Hair follicular keratinocyte (primary cell): ENCODE measurements around the gene UFSP1. TPM values are rescaled to one million over a fixed set of nuclear protein-coding genes. Genes with fewer than 3 reads are reported as not detected.

Source experiments
- total RNA-seq: library from RNA; depleted of rRNA; stranded (reverse); fragments of >200 nt; gene quantifications from 2 replicates; pipeline ENCODE4 v1.2.3, GENCODE V29; 2015

The UFSP1 gene
- 3.0 and 6.3 TPM in 2 replicates for total RNA-seq

DNA sequence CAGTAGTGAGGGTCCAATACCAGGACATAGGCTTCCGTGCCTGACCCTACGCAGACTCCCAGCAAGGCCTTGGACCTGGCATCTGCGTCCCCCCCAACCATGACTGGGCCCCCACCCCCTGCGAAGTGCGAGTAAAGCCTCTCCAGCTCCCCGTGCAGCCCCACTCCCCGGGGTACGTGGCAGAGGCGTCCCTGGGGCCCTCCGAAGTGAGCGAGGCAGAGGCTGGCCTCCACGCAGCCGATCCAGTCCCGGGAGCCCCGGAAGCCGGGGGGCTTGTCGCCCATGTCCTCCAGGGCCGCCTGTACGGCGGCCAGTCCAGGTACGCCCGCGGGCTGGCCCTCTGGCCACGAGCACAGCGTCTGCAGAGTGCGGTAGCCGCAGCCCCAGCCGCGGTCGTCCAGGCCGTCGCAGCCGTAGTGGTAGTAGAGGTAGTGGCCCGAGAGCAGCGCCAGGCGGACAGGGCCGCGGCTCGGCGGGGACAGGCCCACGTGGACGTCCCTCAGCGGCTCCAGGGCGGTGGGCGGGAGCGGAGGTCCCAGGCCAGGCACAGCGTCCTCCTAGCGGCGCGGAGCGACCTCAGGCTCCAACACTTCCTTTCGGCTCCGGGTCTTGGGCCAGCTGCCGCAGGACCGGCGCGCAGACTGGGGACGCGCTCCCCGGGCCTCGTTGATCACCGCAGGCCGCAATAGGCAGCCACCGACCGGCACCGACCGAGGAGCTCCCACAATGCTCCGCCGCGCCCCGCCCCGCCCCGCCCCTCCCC is at the start of gene UFSP1:
Gene UFSP1, minus strand, starts transcription at position 728 of the 763 bp plus-strand sequence. Its CDS starts 444 bp downstream, at position 284.

DNA sequence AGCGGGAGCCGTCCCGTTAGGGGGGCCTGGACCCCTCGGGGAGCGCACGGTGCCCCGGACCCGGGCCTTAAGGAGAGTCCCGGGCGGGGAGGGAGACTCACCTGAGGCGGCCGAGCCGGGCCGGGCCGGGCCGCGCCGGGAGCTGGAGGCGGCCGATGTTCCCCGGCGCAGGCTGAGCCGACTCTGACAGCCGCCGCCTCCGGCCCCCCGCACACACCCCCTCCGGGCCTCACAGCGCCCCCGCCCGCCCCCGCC is 6.1 kb upstream of the UFSP1 start, which contains the start of gene ACHE:
Gene ACHE, minus strand, starts transcription at position 188 of the 255 bp plus-strand sequence. CDS start 1,656 bp downstream, outside the sequence.

DNA sequence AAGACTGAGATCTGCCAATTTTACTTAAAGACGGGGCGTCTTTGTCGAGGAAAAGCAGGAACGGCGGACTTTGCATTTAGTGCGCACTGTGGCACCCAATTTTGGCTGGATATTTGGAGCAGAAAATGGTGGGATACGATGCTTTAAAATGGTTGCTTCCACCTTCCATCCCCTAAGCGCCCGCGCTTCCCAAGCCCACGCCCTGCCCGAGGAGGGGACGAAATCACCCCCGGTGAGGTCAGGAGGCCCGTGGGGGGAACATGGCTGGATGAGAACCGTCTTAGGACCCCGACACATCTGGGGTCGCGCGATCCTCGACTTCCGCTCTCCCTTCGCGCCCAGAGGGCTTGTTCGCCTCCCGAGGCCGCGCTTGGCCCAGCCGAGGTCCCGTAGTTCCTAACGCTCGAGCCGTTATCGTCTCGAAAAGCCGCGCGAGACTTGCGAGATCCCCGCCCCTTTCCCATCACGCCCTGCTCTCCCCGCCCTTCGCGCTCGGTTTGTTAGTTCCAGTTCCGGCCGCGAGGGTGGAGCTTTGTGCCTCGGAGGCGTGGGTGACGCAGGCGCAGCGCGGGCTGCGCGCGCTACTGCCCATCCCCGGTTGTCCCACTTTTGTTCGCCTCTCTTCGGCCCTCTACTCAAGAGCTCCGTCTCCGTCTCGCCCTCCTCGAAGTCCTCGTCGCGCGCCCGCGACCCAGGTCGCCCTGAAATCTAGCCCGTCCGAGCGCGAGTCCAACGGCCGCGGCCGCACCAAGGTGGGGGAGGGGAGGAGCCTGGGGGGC is 14.7 kb downstream of the UFSP1 start, which contains the start of gene SRRT:
Gene SRRT, plus strand, starts transcription at position 527 of the 779 bp plus-strand sequence. CDS start 488 bp downstream, outside the sequence.

DNA sequence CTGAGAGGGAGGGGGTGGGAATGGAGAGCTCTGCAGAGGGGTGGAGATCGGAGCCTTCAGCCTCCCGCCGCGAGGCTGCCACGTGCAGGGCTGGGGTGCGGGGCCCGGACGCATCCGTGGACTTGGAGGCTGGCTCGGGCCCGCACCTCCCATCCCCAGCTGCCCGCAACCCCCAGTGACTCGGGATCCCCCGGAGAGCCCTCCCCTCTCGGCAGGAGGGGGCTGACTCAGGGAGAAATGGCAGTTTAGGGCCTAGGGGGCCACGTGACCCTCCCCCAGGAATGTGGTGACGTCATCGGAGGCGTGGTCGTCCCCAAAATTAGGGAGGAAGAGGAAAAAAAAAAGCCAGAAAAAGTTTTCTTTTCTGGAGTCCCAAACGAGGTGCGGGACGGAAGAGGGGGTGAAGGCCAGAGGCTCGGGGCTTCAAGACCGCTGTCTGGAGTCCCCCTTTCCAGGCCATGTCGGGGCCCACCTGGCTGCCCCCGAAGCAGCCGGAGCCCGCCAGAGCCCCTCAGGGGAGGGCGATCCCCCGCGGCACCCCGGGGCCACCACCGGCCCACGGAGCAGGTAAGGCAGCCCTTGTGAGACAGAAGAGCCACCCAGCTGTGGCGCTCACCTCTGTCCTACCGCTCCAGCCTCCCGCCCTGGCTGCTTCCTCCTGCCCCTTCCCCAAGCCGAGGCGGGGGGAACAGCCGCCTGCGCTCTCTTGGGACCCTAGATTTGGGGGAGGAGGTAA is 22.3 kb downstream of the UFSP1 start, which contains the start of gene TRIP6:
Gene TRIP6, plus strand, starts transcription at position 348 of the 736 bp plus-strand sequence. Its CDS starts 111 bp downstream, at position 459.

DNA sequence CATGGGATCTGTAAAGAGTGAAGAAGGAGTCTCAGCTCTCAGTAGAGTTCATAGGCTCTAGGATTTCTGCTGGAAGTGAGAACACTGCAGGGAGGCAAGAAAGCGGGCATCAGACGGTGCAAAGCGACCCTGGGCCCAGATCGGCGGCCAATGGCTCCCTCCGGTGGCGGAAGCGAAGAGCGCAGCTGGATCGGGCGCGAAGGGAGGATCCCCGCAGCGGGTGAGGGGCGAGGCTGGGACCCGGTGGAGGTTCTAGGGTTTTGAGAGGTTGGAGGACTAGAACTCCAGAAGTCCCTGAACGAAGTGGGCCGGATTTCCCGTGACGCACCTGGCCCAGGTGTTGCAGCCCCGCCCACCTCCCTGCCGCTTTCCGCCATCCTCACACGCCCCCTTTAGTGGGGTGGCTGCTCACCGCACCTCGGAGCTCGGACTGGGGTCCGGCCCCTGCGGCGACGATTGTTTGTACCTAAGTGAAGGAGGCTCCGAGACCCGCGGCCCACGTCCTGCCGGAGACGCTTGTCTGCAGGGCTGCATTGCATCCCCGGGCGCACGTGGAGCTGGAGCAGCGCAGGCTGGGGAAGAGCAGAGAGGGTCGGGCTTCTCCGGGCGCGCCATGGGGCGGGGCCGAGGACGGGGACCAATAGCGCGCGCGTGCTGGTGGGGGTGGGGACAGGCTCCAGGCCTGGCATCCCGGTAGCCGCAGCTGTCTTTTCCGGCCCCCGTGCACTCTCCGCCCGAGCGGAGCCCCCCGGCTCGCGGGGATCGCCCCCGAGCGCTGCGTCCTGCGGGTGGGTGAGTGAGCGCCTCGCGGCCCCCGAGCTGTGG is 37.3 kb downstream of the UFSP1 start, which contains the start of gene SLC12A9:
Gene SLC12A9, plus strand, starts transcription at position 666 of the 825 bp plus-strand sequence. CDS start 1,485 bp downstream, outside the sequence.

Other genes with a start within 250 kb of the UFSP1 start
- gene TFR2, start 248.2 kb downstream of the UFSP1 start, total RNA-seq = 0.11 and 0.39 TPM in 2 replicates
- not detected in 2 replicates for gene ACTL6B, start 233.3 kb downstream of the UFSP1 start, total RNA-seq
- 257 and 267 TPM in 2 replicates for gene GNB2, start 216.0 kb downstream of the UFSP1 start, total RNA-seq
- gene GIGYF1, start 195.5 kb downstream of the UFSP1 start, total RNA-seq = 7.9 and 9.4 TPM in 2 replicates
- gene POP7, start 183.6 kb downstream of the UFSP1 start, total RNA-seq = 40.1 and 58.6 TPM in 2 replicates
- gene EPO, start 169.2 kb downstream of the UFSP1 start, total RNA-seq = not detected in 2 replicates
- under 0.01 TPM in 1 of 2 replicates, not detected in the other for gene ZAN, start 156.1 kb downstream of the UFSP1 start, total RNA-seq
- 81.7 and 95.8 TPM in 2 replicates for gene EPHB4, start 62.2 kb downstream of the UFSP1 start, total RNA-seq
- 16.4 and 18.4 TPM in 2 replicates for gene SLC12A9, start 37.0 kb downstream of the UFSP1 start, total RNA-seq
- gene TRIP6, start 22.3 kb downstream of the UFSP1 start, total RNA-seq = 151 and 191 TPM in 2 replicates
- 44.3 and 90.3 TPM in 2 replicates for gene SRRT, start 14.6 kb downstream of the UFSP1 start, total RNA-seq
- 0.31 TPM in 1 of 2 replicates, not detected in the other for gene ACHE, start 6.2 kb upstream of the UFSP1 start, total RNA-seq
- not detected in 2 replicates for gene MUC3A, start 59.8 kb upstream of the UFSP1 start, total RNA-seq
- gene MUC12, start 79.8 kb upstream of the UFSP1 start, total RNA-seq = 1.7 TPM in 1 of 2 replicates, not detected in the other
- gene MUC17, start 130.4 kb upstream of the UFSP1 start, total RNA-seq = not detected in 2 replicates
- 6.0 and 13.6 TPM in 2 replicates for gene TRIM56, start 195.8 kb upstream of the UFSP1 start, total RNA-seq
- 244 and 431 TPM in 2 replicates for gene SERPINE1, start 237.4 kb upstream of the UFSP1 start, total RNA-seq